ENCODE data around the gene SCARF1.

Gene SCARF1

DNA sequence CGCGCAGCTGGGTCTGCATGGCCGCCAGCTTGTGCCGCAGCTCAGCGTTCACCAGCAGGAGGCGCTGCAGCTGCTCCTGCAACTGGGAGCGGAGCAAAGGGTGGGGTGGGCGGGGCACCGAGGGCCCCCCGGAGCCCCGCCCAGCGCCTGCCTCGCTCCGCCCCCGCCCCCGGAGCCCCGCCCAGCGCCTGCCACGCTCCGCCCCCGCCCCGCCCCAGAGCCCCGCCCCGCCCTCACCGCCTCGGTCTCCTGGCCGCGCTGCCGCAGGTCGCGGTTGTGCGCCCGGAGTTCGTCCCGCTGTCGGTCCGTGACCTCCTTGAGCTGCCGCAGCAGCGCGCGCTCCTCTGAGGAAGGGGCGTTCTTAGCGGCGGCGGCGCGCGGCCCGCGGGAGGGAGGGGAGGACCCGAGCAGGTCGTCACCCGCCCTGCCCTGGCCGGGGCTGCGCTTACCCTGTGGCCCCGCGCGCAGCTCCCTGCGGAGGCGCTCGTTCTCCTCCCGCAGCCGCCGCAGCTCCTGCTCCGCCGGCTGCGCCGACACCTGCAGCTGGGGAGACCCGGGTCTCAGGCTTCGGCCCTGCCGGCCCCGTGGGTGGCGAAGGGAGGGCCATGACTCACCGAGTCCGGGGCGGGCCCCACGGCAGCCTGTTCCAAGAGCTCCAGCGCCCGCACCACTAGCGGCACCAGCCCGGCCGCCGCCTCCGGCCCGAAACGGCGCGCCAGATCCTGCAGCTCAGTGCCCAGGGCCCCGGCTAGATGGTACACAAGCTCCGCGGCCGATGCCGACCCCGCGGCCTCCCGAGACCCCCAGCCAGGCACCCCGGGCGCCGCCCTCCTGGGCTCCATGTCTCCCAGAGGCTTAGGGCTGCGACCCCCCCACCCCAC is 3.7 kb upstream of the SCARF1 start (continued):
- no peak for TF ChIP-seq MYNN (tag by site-specific recombination; IDR thresholded peaks at IDR 0.05; ENCODE audit: borderline replicate concordance)
- no peak for TF ChIP-seq ZNF366 (tag by site-specific recombination; conservative IDR thresholded peaks at IDR 0.05)
- TF ChIP-seq, protein P1, sequence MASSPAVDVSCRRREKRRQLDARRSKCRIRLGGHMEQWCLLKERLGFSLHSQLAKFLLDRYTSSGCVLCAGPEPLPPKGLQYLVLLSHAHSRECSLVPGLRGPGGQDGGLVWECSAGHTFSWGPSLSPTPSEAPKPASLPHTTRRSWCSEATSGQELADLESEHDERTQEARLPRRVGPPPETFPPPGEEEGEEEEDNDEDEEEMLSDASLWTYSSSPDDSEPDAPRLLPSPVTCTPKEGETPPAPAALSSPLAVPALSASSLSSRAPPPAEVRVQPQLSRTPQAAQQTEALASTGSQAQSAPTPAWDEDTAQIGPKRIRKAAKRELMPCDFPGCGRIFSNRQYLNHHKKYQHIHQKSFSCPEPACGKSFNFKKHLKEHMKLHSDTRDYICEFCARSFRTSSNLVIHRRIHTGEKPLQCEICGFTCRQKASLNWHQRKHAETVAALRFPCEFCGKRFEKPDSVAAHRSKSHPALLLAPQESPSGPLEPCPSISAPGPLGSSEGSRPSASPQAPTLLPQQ (tag by site-specific recombination; IDR thresholded peaks at IDR 0.05) = peak; percentile 94
- TF ChIP-seq, protein P2, sequence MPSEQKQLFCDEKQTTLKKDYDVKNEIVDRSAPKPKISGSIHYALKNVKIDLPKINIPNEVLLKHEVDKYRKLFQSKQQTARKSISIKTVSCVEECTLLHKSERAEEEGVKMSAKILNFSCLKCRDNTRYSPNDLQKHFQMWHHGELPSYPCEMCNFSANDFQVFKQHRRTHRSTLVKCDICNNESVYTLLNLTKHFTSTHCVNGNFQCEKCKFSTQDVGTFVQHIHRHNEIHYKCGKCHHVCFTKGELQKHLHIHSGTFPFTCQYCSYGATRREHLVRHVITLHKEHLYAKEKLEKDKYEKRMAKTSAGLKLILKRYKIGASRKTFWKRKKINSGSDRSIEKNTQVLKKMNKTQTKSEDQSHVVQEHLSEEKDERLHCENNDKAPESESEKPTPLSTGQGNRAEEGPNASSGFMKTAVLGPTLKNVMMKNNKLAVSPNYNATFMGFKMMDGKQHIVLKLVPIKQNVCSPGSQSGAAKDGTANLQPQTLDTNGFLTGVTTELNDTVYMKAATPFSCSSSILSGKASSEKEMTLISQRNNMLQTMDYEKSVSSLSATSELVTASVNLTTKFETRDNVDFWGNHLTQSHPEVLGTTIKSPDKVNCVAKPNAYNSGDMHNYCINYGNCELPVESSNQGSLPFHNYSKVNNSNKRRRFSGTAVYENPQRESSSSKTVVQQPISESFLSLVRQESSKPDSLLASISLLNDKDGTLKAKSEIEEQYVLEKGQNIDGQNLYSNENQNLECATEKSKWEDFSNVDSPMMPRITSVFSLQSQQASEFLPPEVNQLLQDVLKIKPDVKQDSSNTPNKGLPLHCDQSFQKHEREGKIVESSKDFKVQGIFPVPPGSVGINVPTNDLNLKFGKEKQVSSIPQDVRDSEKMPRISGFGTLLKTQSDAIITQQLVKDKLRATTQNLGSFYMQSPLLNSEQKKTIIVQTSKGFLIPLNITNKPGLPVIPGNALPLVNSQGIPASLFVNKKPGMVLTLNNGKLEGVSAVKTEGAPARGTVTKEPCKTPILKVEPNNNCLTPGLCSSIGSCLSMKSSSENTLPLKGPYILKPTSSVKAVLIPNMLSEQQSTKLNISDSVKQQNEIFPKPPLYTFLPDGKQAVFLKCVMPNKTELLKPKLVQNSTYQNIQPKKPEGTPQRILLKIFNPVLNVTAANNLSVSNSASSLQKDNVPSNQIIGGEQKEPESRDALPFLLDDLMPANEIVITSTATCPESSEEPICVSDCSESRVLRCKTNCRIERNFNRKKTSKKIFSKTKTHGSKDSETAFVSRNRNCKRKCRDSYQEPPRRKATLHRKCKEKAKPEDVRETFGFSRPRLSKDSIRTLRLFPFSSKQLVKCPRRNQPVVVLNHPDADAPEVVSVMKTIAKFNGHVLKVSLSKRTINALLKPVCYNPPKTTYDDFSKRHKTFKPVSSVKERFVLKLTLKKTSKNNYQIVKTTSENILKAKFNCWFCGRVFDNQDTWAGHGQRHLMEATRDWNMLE (tag by site-specific recombination; conservative IDR thresholded peaks at IDR 0.05; ENCODE audit: low read depth) = no peak
- peak; percentile 68 for TF ChIP-seq ZSCAN30 (tag by site-specific recombination; IDR thresholded peaks at IDR 0.05)
- TF ChIP-seq YY1 (tag by site-specific recombination; IDR thresholded peaks at IDR 0.05) = 0 out of 2 replicates have a peak, but pooled peaks have one; percentile 40
- TF ChIP-seq ZNF747 (tag by site-specific recombination; IDR thresholded peaks at IDR 0.05) = no peak
- TF ChIP-seq ZNF561 (tag by site-specific recombination; IDR thresholded peaks at IDR 0.05; ENCODE audit: borderline replicate concordance) = peak; percentile 88
- TF ChIP-seq ZNF548 (tag by site-specific recombination; IDR thresholded peaks at IDR 0.05) = no peak
- peak; percentile 49; the same call in 1 of the 2 replicates for TF ChIP-seq SCRT2 (tag by site-specific recombination; IDR thresholded peaks at IDR 0.05)
- no peak for TF ChIP-seq ZNF433 (tag by site-specific recombination; IDR thresholded peaks at IDR 0.05; ENCODE audit: low read depth)
- no peak for TF ChIP-seq SP2 (tag by site-specific recombination; IDR thresholded peaks at IDR 0.05)
- no peak for TF ChIP-seq ZFP41 (tag by site-specific recombination; IDR thresholded peaks at IDR 0.05; ENCODE audit: borderline replicate concordance)
- no peak for TF ChIP-seq ZNF501 (tag by site-specific recombination; IDR thresholded peaks at IDR 0.05)
- TF ChIP-seq BCL11B (tag by site-specific recombination; IDR thresholded peaks at IDR 0.05; ENCODE audit: low read depth) = peak; percentile 38; the same call in 1 of the 2 replicates
- peak; percentile 97 for TF ChIP-seq ZFP69B (tag by site-specific recombination; IDR thresholded peaks at IDR 0.05)
- no peak for TF ChIP-seq ZNF530 (tag by site-specific recombination; IDR thresholded peaks at IDR 0.05; ENCODE audit: low read depth)
- no peak for TF ChIP-seq ZNF510 (tag by site-specific recombination; IDR thresholded peaks at IDR 0.05; ENCODE audit: insufficient replicate concordance)
- no peak for TF ChIP-seq ZNF623 (tag by site-specific recombination; IDR thresholded peaks at IDR 0.05)
- TF ChIP-seq, protein P3, sequence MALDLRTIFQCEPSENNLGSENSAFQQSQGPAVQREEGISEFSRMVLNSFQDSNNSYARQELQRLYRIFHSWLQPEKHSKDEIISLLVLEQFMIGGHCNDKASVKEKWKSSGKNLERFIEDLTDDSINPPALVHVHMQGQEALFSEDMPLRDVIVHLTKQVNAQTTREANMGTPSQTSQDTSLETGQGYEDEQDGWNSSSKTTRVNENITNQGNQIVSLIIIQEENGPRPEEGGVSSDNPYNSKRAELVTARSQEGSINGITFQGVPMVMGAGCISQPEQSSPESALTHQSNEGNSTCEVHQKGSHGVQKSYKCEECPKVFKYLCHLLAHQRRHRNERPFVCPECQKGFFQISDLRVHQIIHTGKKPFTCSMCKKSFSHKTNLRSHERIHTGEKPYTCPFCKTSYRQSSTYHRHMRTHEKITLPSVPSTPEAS (tag by site-specific recombination; IDR thresholded peaks at IDR 0.05) = no peak
- TF ChIP-seq ZNF837 (tag by site-specific recombination; IDR thresholded peaks at IDR 0.05) = no peak
- peak; percentile 49; the same call in 1 of the 2 replicates for TF ChIP-seq ZNF596 (tag by site-specific recombination; IDR thresholded peaks at IDR 0.05)
- TF ChIP-seq ZBTB20 (tag by site-specific recombination; IDR thresholded peaks at IDR 0.05) = peak; percentile 97
- no peak for TF ChIP-seq KLF1 (tag by site-specific recombination; IDR thresholded peaks at IDR 0.05)
- no peak for TF ChIP-seq FEZF1 (tag by site-specific recombination; IDR thresholded peaks at IDR 0.05)
- TF ChIP-seq GLIS1 (tag by site-specific recombination; IDR thresholded peaks at IDR 0.05) = peak; percentile 78
- TF ChIP-seq, protein P4, sequence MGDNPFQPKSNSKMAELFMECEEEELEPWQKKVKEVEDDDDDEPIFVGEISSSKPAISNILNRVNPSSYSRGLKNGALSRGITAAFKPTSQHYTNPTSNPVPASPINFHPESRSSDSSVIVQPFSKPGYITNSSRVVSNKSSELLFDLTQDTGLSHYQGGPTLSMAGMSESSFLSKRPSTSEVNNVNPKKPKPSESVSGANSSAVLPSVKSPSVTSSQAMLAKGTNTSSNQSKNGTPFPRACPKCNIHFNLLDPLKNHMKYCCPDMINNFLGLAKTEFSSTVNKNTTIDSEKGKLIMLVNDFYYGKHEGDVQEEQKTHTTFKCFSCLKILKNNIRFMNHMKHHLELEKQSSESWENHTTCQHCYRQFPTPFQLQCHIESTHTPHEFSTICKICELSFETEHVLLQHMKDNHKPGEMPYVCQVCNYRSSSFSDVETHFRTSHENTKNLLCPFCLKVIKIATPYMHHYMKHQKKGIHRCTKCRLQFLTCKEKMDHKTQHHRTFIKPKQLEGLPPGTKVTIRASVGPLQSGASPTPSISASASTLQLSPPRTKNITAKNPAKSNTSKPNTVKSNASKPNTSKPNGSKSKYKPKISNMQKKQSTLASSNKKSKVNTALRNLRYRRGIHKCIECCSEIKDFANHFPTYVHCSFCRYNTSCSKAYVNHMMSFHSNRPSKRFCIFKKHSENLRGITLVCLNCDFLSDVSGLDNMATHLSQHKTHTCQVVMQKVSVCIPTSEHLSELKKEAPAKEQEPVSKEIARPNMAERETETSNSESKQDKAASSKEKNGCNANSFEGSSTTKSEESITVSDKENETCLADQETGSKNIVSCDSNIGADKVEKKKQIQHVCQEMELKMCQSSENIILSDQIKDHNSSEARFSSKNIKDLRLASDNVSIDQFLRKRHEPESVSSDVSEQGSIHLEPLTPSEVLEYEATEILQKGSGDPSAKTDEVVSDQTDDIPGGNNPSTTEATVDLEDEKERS (tag by site-specific recombination; IDR thresholded peaks at IDR 0.05) = no peak
- TF ChIP-seq ZNF19 (tag by site-specific recombination; IDR thresholded peaks at IDR 0.05; ENCODE audit: low read depth) = no peak
- no peak for TF ChIP-seq ZNF830 (tag by site-specific recombination; IDR thresholded peaks at IDR 0.05; ENCODE audit: low read depth)
